ENCODE data around the gene ANKRD29.

The ANKRD29 gene

GRCh38 chr18:23703057-23703986, 40.6 kb upstream of the ANKRD29 start:
- no peaks in the 10 kb centered on the region for H3K27me3 ChIP-seq (ENCODE audit: insufficient read depth, poor library complexity, severe bottlenecking)
- H3K9me3 ChIP-seq (ENCODE audit: severe bottlenecking), result peaks cover 4% of the 10 kb centered on the region
- H3K36me3 ChIP-seq (ENCODE audit: low read depth), result no peaks in the 10 kb centered on the region; the same call in 1 of the 2 replicates
- no peak overlapping the region for H3K27ac ChIP-seq (ENCODE audit: poor library complexity, severe bottlenecking)
- no peak overlapping the region for H3K4me3 ChIP-seq (ENCODE audit: severe bottlenecking)
- no peaks in the 10 kb centered on the region for H3K4me1 ChIP-seq (ENCODE audit: insufficient read depth, poor library complexity, severe bottlenecking)
- peak; percentile 87 for ATAC-seq (ENCODE audit: low read depth)
- peak; percentile 85 for TF ChIP-seq CTCF (IDR thresholded peaks at IDR 0.05; ENCODE audit: poor library complexity, severe bottlenecking)
- no peak for DNase-seq (ENCODE audit: low spot score)

GRCh38 chr18:23702606-23703005, 39.9 kb upstream of the ANKRD29 start:
- no peaks in the 10 kb centered on the region for H3K27me3 ChIP-seq (ENCODE audit: insufficient read depth, poor library complexity, severe bottlenecking)
- DNase-seq (ENCODE audit: low spot score) (no peak), ATAC-seq (ENCODE audit: low read depth) (0 out of 3 replicates have a peak, but pooled peaks have one; percentile 12)
- H3K4me1 ChIP-seq (ENCODE audit: insufficient read depth, poor library complexity, severe bottlenecking), result no peaks in the 10 kb centered on the region
- no peak overlapping the region for H3K27ac ChIP-seq (ENCODE audit: poor library complexity, severe bottlenecking)
- peaks cover 4% of the 10 kb centered on the region for H3K9me3 ChIP-seq (ENCODE audit: severe bottlenecking)
- no peak for TF ChIP-seq CTCF (IDR thresholded peaks at IDR 0.05; ENCODE audit: poor library complexity, severe bottlenecking)
- H3K4me3 ChIP-seq (ENCODE audit: severe bottlenecking), result no peak overlapping the region
- no peaks in the 10 kb centered on the region; the same call in 1 of the 2 replicates for H3K36me3 ChIP-seq (ENCODE audit: low read depth)

- TF ChIP-seq CTCF (IDR thresholded peaks at IDR 0.05; ENCODE audit: poor library complexity, severe bottlenecking), result no peak
- no peaks in the 10 kb centered on the region for H3K9me3 ChIP-seq (ENCODE audit: severe bottlenecking)
- no peak for ATAC-seq (ENCODE audit: low read depth)
- no peaks in the 10 kb centered on the region for H3K27me3 ChIP-seq (ENCODE audit: insufficient read depth, poor library complexity, severe bottlenecking)
- no peak for DNase-seq (ENCODE audit: low spot score)
- no peaks in the 10 kb centered on the region for H3K4me1 ChIP-seq (ENCODE audit: insufficient read depth, poor library complexity, severe bottlenecking)
- no peak overlapping the region for H3K4me3 ChIP-seq (ENCODE audit: severe bottlenecking)
- H3K36me3 ChIP-seq (ENCODE audit: low read depth), result peaks cover 6% of the 10 kb centered on the region
- no peak overlapping the region for H3K27ac ChIP-seq (ENCODE audit: poor library complexity, severe bottlenecking)
Measured at GRCh38 chr18:23701544-23702064, 38.9 kb upstream of the ANKRD29 start.

GRCh38 chr18:23701017-23701416, 38.3 kb upstream of the ANKRD29 start:
- ATAC-seq (ENCODE audit: low read depth), result no peak
- Histone ChIP-seq H3K27ac (ENCODE audit: poor library complexity, severe bottlenecking) (no peak overlapping the region), H3K36me3 (ENCODE audit: low read depth) (peaks cover 6% of the 10 kb centered on the region), H3K27me3 (ENCODE audit: insufficient read depth, poor library complexity, severe bottlenecking) (no peaks in the 10 kb centered on the region), H3K4me1 (ENCODE audit: insufficient read depth, poor library complexity, severe bottlenecking) (peaks cover 2% of the 10 kb centered on the region), H3K4me3 (ENCODE audit: severe bottlenecking) (no peak overlapping the region), H3K9me3 (ENCODE audit: severe bottlenecking) (no peaks in the 10 kb centered on the region)
- no peak for TF ChIP-seq CTCF (IDR thresholded peaks at IDR 0.05; ENCODE audit: poor library complexity, severe bottlenecking)
- DNase-seq (ENCODE audit: low spot score), result no peak

Data from RWPE2 (cell line).